ENCODE measurements around the gene CTNND2.

DNA sequence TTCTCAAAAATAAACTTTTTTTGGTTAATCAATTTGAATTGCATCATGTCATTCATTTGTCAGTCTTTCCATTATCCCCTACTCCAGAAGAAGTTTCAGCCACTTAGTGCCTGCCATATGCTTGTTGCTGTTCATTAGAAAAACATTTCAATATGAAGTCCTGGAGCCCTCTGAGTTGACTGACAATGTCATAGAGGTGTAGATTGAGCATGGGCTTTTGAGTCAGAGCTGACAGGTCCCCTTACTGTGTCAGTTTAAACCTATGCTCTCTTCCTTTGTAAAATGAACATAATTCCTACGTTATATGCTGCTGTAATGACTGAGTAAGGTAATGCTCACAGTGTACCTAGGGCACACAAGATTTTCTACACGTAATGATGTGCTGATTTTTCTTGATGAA lies 114.0 kb downstream of the CTNND2 start:
- TF ChIP-seq POLR2AphosphoS5 (IDR thresholded peaks at IDR 0.05) (no peak), POLR2A (IDR thresholded peaks at IDR 0.05) (no peak)
- TF ChIP-seq, protein P1, sequence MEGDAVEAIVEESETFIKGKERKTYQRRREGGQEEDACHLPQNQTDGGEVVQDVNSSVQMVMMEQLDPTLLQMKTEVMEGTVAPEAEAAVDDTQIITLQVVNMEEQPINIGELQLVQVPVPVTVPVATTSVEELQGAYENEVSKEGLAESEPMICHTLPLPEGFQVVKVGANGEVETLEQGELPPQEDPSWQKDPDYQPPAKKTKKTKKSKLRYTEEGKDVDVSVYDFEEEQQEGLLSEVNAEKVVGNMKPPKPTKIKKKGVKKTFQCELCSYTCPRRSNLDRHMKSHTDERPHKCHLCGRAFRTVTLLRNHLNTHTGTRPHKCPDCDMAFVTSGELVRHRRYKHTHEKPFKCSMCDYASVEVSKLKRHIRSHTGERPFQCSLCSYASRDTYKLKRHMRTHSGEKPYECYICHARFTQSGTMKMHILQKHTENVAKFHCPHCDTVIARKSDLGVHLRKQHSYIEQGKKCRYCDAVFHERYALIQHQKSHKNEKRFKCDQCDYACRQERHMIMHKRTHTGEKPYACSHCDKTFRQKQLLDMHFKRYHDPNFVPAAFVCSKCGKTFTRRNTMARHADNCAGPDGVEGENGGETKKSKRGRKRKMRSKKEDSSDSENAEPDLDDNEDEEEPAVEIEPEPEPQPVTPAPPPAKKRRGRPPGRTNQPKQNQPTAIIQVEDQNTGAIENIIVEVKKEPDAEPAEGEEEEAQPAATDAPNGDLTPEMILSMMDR (IDR thresholded peaks at IDR 0.05 in 8 of 11, conservative IDR thresholded peaks at IDR 0.05 in 3 of 11), result no peak
